SK-N-SH (cell line): ENCODE measurements around the gene HOXA1. TPM values are rescaled to one million over a fixed set of nuclear protein-coding genes. Genes with fewer than 3 reads are reported as not detected.
A peak's percentile ranks its signal among the peaks of the same experiment; 100 is the strongest.

Experiments used
- CTCF ChIA-PET: fragments of 300-600, 350-600 bp; formaldehyde crosslinking; extraction: SDS; loops from one replicate; lab custom pipeline; 2021; lab: Yijun Ruan, JAX
- POLR2A ChIA-PET: fragments of 350-600 bp; sonication (Branson Sonifier 250); formaldehyde crosslinking; extraction: SDS; loops from one replicate; lab custom pipeline; 2020; ENCODE audit warnings: antibody characterized with exemption, inconsistent platforms; lab: Yijun Ruan, JAX
- DNase-seq: peaks from one replicate; pipeline ENCODE4 v3.0.0; 2012
- H2AFZ ChIP-seq: fragments of 200-600 bp; sonication (generic); 2 replicates; pipeline ENCODE4 v1.8.1; 2016; ENCODE audit warnings: antibody characterized with exemption, mild to moderate bottlenecking, low read depth
- H3F3A ChIP-seq: fragments of 200-600 bp; sonication (generic); replicated peaks from 2 replicates; pipeline ENCODE3; 2016; ENCODE audit warnings: antibody characterized with exemption, mild to moderate bottlenecking; ENCODE audit not compliant: insufficient read depth
- H3K27ac ChIP-seq, 2 experiments: fragments of 200-500 bp in 1 of 2; fragments of 200-600 bp in 1 of 2; sonication (Bioruptor generic) in 1 of 2; sonication (generic), shearing (Covaris generic) in 1 of 2; 2 replicates each; pipeline versions ENCODE4 v1.5.1 to v1.6.1; 2014 to 2016; ENCODE audit warnings: low read depth in 2 of 2, inconsistent platforms in 1 of 2, low read length in 1 of 2, mild to moderate bottlenecking in 1 of 2, mixed read lengths in 1 of 2
- H3K27me3 ChIP-seq: fragments of 200-600 bp; sonication (generic), shearing (Covaris generic); 2 replicates; pipeline ENCODE4 v1.6.1; 2016; ENCODE audit warnings: mixed run types; ENCODE audit not compliant: insufficient read depth
- H3K36me3 ChIP-seq, 2 experiments: fragments of 200-500 bp in 1 of 2; fragments of 200-600 bp in 1 of 2; sonication (Bioruptor generic) in 1 of 2; sonication (generic) in 1 of 2; replicated peaks in 1 of 2; 2 replicates each; pipeline versions ENCODE3 to v1.5.1; 2014 to 2016; ENCODE audit warnings: low read length in 1 of 2, mild to moderate bottlenecking in 1 of 2; ENCODE audit not compliant: insufficient read depth in 2 of 2, control insufficient read depth in 1 of 2
- H3K4me1 ChIP-seq, 2 experiments: fragments of 200-500 bp in 1 of 2; fragments of 200-600 bp in 1 of 2; sonication (Bioruptor generic) in 1 of 2; sonication (generic), shearing (Covaris generic) in 1 of 2; 2 replicates each; pipeline versions ENCODE4 v1.5.1 to v1.6.1; 2014 to 2016; ENCODE audit warnings: low read depth in 1 of 2, low read length in 1 of 2, mixed run types in 1 of 2; ENCODE audit not compliant: insufficient read depth in 2 of 2, control insufficient read depth in 1 of 2
- H3K4me2 ChIP-seq: fragments of 200-600 bp; sonication (generic), shearing (Covaris generic); 2 replicates; pipeline ENCODE4 v1.6.1; 2017; ENCODE audit warnings: mixed run types
- H3K4me3 ChIP-seq, 2 experiments: fragments of 200-500 bp in 1 of 2; fragments of 200-600 bp in 1 of 2; sonication (Bioruptor generic) in 1 of 2; sonication (generic), shearing (Covaris generic) in 1 of 2; 2 replicates each; pipeline versions ENCODE4 v1.5.1 to v1.8.1; 2014 to 2016; ENCODE audit warnings: low read depth in 2 of 2, inconsistent platforms in 1 of 2, low read length in 1 of 2, mild to moderate bottlenecking in 1 of 2, mixed read lengths in 1 of 2, moderate library complexity in 1 of 2
- H3K79me2 ChIP-seq: fragments of 200-600 bp; sonication (generic); 2 replicates; pipeline ENCODE4 v1.8.1; 2017; ENCODE audit warnings: mild to moderate bottlenecking; ENCODE audit not compliant: insufficient read depth
- H3K9ac ChIP-seq: fragments of 200-600 bp; sonication (generic); 2 replicates; pipeline ENCODE4 v1.6.1; 2017; ENCODE audit warnings: mixed run types
- H3K9me2 ChIP-seq: fragments of 200-600 bp; sonication (generic); 2 replicates; pipeline ENCODE4 v1.6.1; 2017; ENCODE audit warnings: mixed run types
- H3K9me3 ChIP-seq: fragments of 200-600 bp; sonication (generic); 2 replicates; pipeline ENCODE4 v1.6.1; 2017; ENCODE audit warnings: mixed run types, mild to moderate bottlenecking, moderate library complexity
- H4K20me1 ChIP-seq: fragments of 200-600 bp; sonication (generic); 2 replicates; pipeline ENCODE4 v1.6.1; 2017; ENCODE audit warnings: mild to moderate bottlenecking, mixed run types; ENCODE audit not compliant: insufficient read depth
- CHD2 ChIP-seq: fragments of 150-350 bp; IDR thresholded peaks from 2 replicates; pipeline ENCODE4 v1.6.1; 2018; ENCODE audit warnings: low read length; ENCODE audit not compliant: partially characterized antibody
- ELF1 ChIP-seq: IDR thresholded peaks from 2 replicates; pipeline ENCODE4 v1.4.0; 2012
- EZH2phosphoT487 ChIP-seq: fragments of 200-600 bp; sonication (generic); IDR thresholded peaks from 2 replicates; pipeline ENCODE4 v1.6.1; 2017; ENCODE audit warnings: low read depth, mixed run types, mild to moderate bottlenecking, antibody characterized with exemption, moderate library complexity, borderline replicate concordance
- IRF3 ChIP-seq: fragments of 150-350 bp; IDR thresholded peaks from 2 replicates; pipeline ENCODE4 v1.6.1; 2016; ENCODE audit warnings: mild to moderate bottlenecking, low read depth, low read length
- NRF1 ChIP-seq: IDR thresholded peaks from 2 replicates; pipeline ENCODE4 v1.6.1; 2012; ENCODE audit warnings: low read depth, mild to moderate bottlenecking, low read length
- USF2 ChIP-seq: fragments of 150-350 bp; IDR thresholded peaks from 2 replicates; pipeline ENCODE4 v1.6.1; 2017; ENCODE audit warnings: antibody characterized with exemption, low read length, low read depth, borderline replicate concordance
- YY1 ChIP-seq: IDR thresholded peaks from 2 replicates; pipeline ENCODE4 v1.4.0; 2012; ENCODE audit warnings: low read depth, mild to moderate bottlenecking
- WGBS: methylation state at CpG from one replicate; pipeline ENCODE4 v1.1.6; 2017; ENCODE audit warnings: low lambda C conversion rate; 5-methylcytosine and 5-hydroxymethylcytosine counted together
- polyA plus RNA-seq, 3 experiments: library from polyadenylated mRNA; depleted of rRNA; stranded (reverse); fragments of >200 nt; gene quantifications; 2 replicates each; pipeline ENCODE4 v1.2.3, GENCODE V29; 2012

HOXA1 gene
- polyA plus RNA-seq, 1 of the 3 experiments (the other 2 are of a cell fraction), result not detected

DNA sequence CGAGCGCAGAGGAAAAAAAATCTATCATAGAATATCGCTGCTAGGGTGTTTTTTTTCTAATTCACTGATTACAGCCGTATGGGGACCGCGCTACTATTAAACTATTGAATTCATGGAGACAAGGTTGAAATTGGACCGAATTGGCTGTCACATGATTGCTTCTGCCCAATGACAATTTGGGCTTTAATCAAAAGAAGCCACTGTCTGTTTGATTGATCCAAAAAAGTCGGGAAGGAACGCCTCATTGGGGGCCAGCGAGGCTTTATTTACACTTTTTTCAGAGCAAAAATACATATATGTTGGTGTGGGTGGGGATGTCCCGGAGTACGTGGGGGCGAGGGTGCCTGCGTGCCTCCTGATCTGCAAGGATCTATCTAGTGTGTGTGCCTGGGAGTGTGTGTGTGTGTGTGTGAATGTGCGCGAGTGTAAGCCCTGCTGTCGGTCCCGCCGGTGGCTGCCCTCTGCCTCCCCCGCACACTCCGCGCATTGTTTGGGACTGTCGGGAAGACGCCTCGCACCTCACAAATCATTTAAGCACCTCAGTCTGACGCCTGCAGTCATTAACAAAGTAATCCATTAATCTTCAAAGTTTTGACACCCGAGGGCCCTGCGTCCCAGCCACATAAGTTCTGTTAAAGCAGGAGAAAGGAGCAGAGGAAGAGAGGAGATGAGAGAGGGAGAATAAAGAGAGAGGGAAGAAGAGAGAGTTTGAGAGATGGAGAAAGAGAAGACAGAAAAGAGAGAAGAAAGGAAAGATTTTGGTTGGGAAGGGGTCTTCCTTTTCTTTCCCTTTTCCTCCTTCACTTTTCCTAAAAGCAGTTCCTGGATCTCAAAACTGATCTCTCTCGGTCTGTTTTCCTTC is 7.0 kb upstream of the HOXA1 start, which contains the start of gene HOXA2 (continued):
- no peak for TF ChIP-seq USF2

DNA sequence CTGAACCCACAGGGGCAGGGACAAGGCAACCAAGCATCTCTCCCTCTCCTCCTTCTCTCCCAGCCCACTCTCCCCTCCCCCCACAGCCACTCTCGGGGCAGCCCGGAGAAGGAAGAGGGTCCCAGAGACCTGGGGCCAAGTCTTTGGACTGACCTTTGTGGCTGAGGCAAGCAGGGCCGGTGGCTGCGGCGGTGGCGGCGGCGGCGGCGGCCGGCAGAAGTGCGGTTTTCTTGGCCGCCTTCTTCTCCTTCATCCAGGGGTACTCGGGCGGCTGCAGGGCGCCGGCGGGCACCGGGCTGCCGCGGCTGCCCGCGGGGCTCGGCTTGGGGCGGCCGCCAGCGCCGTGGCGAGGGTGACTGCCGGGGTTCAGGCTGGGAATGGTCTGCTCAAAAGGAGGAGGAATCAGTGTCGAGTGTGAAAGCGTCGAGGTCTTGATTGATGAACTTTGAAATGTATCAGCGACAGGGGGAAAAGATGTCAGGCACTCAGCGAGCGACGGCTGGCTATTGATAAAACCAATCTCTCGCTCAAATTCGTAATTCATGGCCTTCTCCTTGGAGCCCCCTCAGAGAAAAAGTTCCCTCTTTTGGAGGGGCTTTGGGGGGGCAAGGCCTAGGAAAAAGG is 6.3 kb upstream of the HOXA1 start:
- Histone ChIP-seq H3K79me2 (no peaks in the 10 kb centered on the region), H2AFZ (no peak overlapping the region), H3K9ac (no peak overlapping the region), H3K9me3 (no peaks in the 10 kb centered on the region), H3F3A (no peaks in the 10 kb centered on the region), H3K27ac (no peak overlapping the region), H3K27me3 (peaks cover 100% of the 10 kb centered on the region), H3K4me1 (no peaks in the 10 kb centered on the region; a peak in 1 of 4 replicates), H3K4me3 (no peak overlapping the region), H3K4me2 (no peak overlapping the region), H3K9me2 (no peaks in the 10 kb centered on the region), H4K20me1 (no peaks in the 10 kb centered on the region), H3K36me3 (no peaks in the 10 kb centered on the region)
- WGBS, result 16% methylated on average over 33 of the region's 39 CpGs
- CTCF ChIA-PET, result interaction anchor here (1.1 kb wide), 1 partner anchor 11 kb away, joined by 3 read pairs; no protein-coding TSS in a partner anchor
- POLR2A ChIA-PET, result no interaction called here
- no peak for TF ChIP-seq ELF1
- no peak for TF ChIP-seq CHD2
- no peak for TF ChIP-seq NRF1
- peak; percentile 57; the same call in 1 of the 2 replicates for TF ChIP-seq EZH2phosphoT487
- DNase-seq, result no peak

DNA sequence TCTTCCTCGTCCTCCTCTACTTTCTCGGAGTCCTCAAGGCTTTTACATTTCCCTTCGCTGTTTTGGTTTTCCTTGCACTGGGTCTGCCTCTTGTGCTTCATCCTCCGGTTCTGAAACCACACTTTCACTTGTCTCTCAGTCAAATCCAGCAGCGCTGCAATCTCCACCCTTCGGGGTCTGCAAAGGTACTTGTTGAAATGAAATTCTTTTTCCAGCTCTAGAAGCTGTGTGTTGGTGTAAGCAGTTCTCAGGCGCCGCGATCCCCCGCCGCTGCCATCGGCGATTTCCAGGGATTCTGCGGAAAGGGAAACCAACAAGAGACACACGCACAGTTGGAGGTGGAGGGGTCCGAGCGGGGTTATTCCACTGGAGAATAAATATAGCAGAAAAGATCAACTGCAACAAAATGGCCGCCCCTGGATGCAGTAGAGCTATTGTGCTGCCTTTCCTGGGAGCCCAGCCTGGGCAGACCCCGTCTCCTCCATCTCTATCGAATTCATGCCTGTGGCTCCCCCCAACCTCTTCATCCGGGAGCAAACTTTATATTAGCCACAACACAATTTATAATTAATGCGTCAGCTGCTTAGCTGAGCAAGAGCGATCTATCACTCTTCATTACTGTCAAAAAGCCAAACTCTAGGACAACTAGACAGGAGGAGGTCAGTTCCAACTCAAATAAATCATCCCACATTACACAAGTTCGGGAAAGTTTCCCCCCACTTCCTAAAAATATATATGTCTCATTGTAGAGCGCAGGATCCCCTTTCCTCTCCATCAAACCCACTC is 5.6 kb upstream of the HOXA1 start:
- Histone ChIP-seq H4K20me1 (no peaks in the 10 kb centered on the region), H3K27me3 (peaks cover 100% of the 10 kb centered on the region), H3K4me3 (peak overlapping the region in 1 of 2 experiments; percentile 42; a peak in 2 of 4 replicates), H3K4me1 (no peaks in the 10 kb centered on the region; a peak in 1 of 4 replicates), H3K36me3 (no peaks in the 10 kb centered on the region)
- peak; percentile 28 for DNase-seq
- CTCF ChIA-PET, result interaction anchor here (1.1 to 1.6 kb wide), 2 partner anchors 10 to 30 kb away, joined by 3 to 4 read pairs; no protein-coding TSS in a partner anchor
- TF ChIP-seq YY1 (peak; percentile 48; the same call in 1 of the 2 replicates), IRF3 (no peak)
- TF ChIP-seq, all 33 proteins: peak for 1
- POLR2A ChIA-PET, result no interaction called here
- no peak overlapping the region for H3K9ac ChIP-seq
- no peak overlapping the region for H3K27ac ChIP-seq
- peak overlapping the region; percentile 17; the same call in 1 of the 2 replicates for H2AFZ ChIP-seq
- no peaks in the 10 kb centered on the region for H3K9me2 ChIP-seq
- no peaks in the 10 kb centered on the region for H3F3A ChIP-seq
- no peaks in the 10 kb centered on the region for H3K79me2 ChIP-seq
- H3K4me2 ChIP-seq, result peak overlapping the region; percentile 65; the same call in 1 of the 2 replicates
- 10% methylated on average over 25 of the region's 25 CpGs for WGBS
- no peaks in the 10 kb centered on the region for H3K9me3 ChIP-seq
